HepG2 (cell line): ENCODE data around the gene ULBP1. TPM values are rescaled to one million over a fixed set of nuclear protein-coding genes. Genes with fewer than 3 reads are reported as not detected.

ENCODE experiments used
- ATAC-seq: fragments of 200-7000 bp; cut with Tn5 transposase; 3 replicates; pipeline ENCODE4 v1.9.1; 2020; ENCODE audit warnings: mild to moderate bottlenecking, moderate library complexity
- BruUV-seq: library from RNA; stranded (reverse); fragments of 400-500 nt; replicated peaks from 2 replicates; lab custom pipeline; 2021; lab: Mats Ljungman, UMichigan
- CTCF ChIA-PET: fragments of 300-600 bp; formaldehyde crosslinking; extraction: SDS; loops from one replicate; lab custom pipeline; 2021; ENCODE audit warnings: low total read pairs, inconsistent platforms, low intra/inter-chr PET ratio; lab: Yijun Ruan, JAX
- POLR2A ChIA-PET: fragments of 350-600 bp; sonication (Branson Sonifier 250); formaldehyde crosslinking; loops from one replicate; lab custom pipeline; 2020; ENCODE audit warnings: antibody characterized with exemption, inconsistent platforms; lab: Yijun Ruan, JAX
- DNase-seq: peaks from one replicate; pipeline ENCODE4 v3.0.0-alpha.2; 2015; ENCODE audit warnings: low spot score
- FAIRE-seq: peaks from 3 replicates; lab custom pipeline; 2011; peaks lifted over from hg19 to GRCh38; lab: Jason Lieb, UNC
- H2AFZ ChIP-seq: one replicate; pipeline ENCODE4 v1.6.1; 2011; ENCODE audit warnings: low read length, inconsistent platforms
- H3K27ac ChIP-seq: fragments of 300-600 bp; 3 replicates; pipeline ENCODE4 v1.8.0; 2011; ENCODE audit warnings: mixed run types, mild to moderate bottlenecking, mixed read lengths, low read length, inconsistent platforms; ENCODE audit not compliant: insufficient read depth; ENCODE audit errors: extremely low read length
- H3K27me3 ChIP-seq, 2 experiments: fragments of 200-600 bp in 1 of 2; 2 replicates in 1 of 2; 3 replicates in 1 of 2; pipeline versions ENCODE4 v1.6.0 to v1.8.0; 2011; ENCODE audit warnings: low read length in 2 of 2, mild to moderate bottlenecking in 2 of 2, moderate library complexity in 2 of 2, inconsistent platforms in 1 of 2; ENCODE audit not compliant: insufficient read depth in 2 of 2, control insufficient read depth in 1 of 2
- H3K36me3 ChIP-seq, 2 experiments: fragments of 200-600 bp in 1 of 2; replicated peaks in 1 of 2; 2 replicates in 1 of 2; 3 replicates in 1 of 2; pipeline versions ENCODE4 v1.5.1 to v1.8.0; 2011; ENCODE audit warnings: low read length in 2 of 2, inconsistent platforms in 1 of 2; ENCODE audit not compliant: insufficient read depth in 2 of 2, control insufficient read depth in 1 of 2
- H3K4me1 ChIP-seq: 2 replicates; pipeline ENCODE4 v1.5.1; 2012; ENCODE audit warnings: low read length, inconsistent platforms; ENCODE audit not compliant: insufficient read depth
- H3K4me2 ChIP-seq: 2 replicates; pipeline ENCODE4 v1.6.0; 2011; ENCODE audit warnings: low read depth, low read length, inconsistent platforms
- H3K4me3 ChIP-seq, 3 experiments: fragments of 200-600 bp in 1 of 3; sonication (generic), shearing (Covaris generic) in 1 of 3; replicated peaks in 1 of 3; 2 replicates each; pipeline ENCODE4 v1.5.1; 2011 to 2016; ENCODE audit warnings: low read length in 3 of 3, inconsistent platforms in 2 of 3, low read depth in 2 of 3, mild to moderate bottlenecking in 2 of 3, control low read depth in 1 of 3, mixed read lengths in 1 of 3; ENCODE audit not compliant: insufficient read depth in 1 of 3
- H3K79me2 ChIP-seq: one replicate; pipeline ENCODE4 v1.6.1; 2011; ENCODE audit warnings: low read length, inconsistent platforms; ENCODE audit not compliant: insufficient read depth
- H3K9ac ChIP-seq: 2 replicates; pipeline ENCODE4 v1.6.0; 2011; ENCODE audit warnings: mild to moderate bottlenecking, low read depth, low read length, inconsistent platforms; ENCODE audit not compliant: insufficient read depth
- H3K9me3 ChIP-seq: 2 replicates; pipeline ENCODE4 v1.5.1; 2012; ENCODE audit warnings: mild to moderate bottlenecking, low read length
- H4K20me1 ChIP-seq: 2 replicates; pipeline ENCODE4 v1.6.0; 2011; ENCODE audit warnings: inconsistent platforms, mild to moderate bottlenecking, low read length, moderate library complexity; ENCODE audit not compliant: insufficient read depth
- CTCF ChIP-seq: sonication (generic); formaldehyde crosslinking; IDR thresholded peaks from 2 replicates; pipeline ENCODE4 v1.5.0; 2020; ENCODE audit warnings: mild to moderate bottlenecking, missing genetic modification reagents, moderate library complexity
- LCORL ChIP-seq, 2 experiments: fragments of 450-650 bp in 1 of 2; sonication (generic) in 1 of 2; formaldehyde crosslinking in 1 of 2; IDR thresholded peaks; 2 replicates each; pipeline versions ENCODE4 v1.5.0 to v1.6.1; 2017 to 2020; ENCODE audit warnings: antibody characterized with exemption in 1 of 2, missing genetic modification reagents in 1 of 2
- NFRKB ChIP-seq: fragments of 450-650 bp; IDR thresholded peaks from 2 replicates; pipeline ENCODE4 v1.6.1; 2017
- ZBTB10 ChIP-seq: sonication (generic); formaldehyde crosslinking; IDR thresholded peaks from 2 replicates; pipeline ENCODE4 v1.4.0; 2020; ENCODE audit warnings: missing genetic modification reagents, borderline replicate concordance
- ZHX1 ChIP-seq: sonication (generic); formaldehyde crosslinking; IDR thresholded peaks from 2 replicates; pipeline ENCODE4 v1.8.1; 2022; ENCODE audit warnings: low read depth, mild to moderate bottlenecking, missing genetic modification reagents
- ZNF282 ChIP-seq: fragments of 450-650 bp; IDR thresholded peaks from 2 replicates; pipeline ENCODE4 v1.6.1; 2018; ENCODE audit not compliant: partially characterized antibody
- WGBS: methylation state at CpG from one replicate; pipeline ENCODE4 v1.1.6; 2017; ENCODE audit warnings: low lambda C conversion rate; 5-methylcytosine and 5-hydroxymethylcytosine counted together
- in situ Hi-C: cut with HindIII; loops from 2 replicates; pipeline ENCODE4 v1.10.0; 2017; ENCODE audit warnings: low pct_unique_long_range_greater_than_20kb; ENCODE audit not compliant: extremely low pct_ligation_motif_present
- intact Hi-C: fragments of 100-400 bp; cut with micrococcal nuclease; formaldehyde crosslinking; loops from one replicate; pipeline ENCODE4 v1.10.0; 2022; ENCODE audit not compliant: unreplicated experiment
- polyA plus RNA-seq, 8 experiments: library from polyadenylated mRNA; depleted of rRNA in 3 of 8; stranded (reverse) in 7 of 8; unstranded in 1 of 8; fragments of >200 nt; fragmentation: Illumina TruSeq in 4 of 8; extraction: Trizol in 4 of 8; gene quantifications; 2 replicates each; pipeline versions ENCODE4 v1.2.1 to v1.2.3, GENCODE V29; 2011 to 2016; ENCODE audit warnings: low read depth in 4 of 8, missing spikeins in 1 of 8, mixed read lengths in 1 of 8; ENCODE audit not compliant: insufficient read depth in 1 of 8
- total RNA-seq, 5 experiments: library from RNA; depleted of rRNA; stranded (reverse); fragments of >200 nt; fragmentation: Illumina TruSeq; extraction: Trizol; gene quantifications; 2 replicates each; pipeline ENCODE4 v1.2.3, GENCODE V29; 2016; ENCODE audit warnings: low read depth in 1 of 5

Gene ULBP1
- total and polyA plus RNA-seq, 2 of the 13 experiments (the other 11 are each of a cell fraction or from before 2014, with no cell fraction given): 0.04 to 0.09 TPM

- Histone ChIP-seq H3K36me3 (no peaks in the 10 kb centered on the region), H3K9me3 (no peaks in the 10 kb centered on the region), H3K9ac (no peak overlapping the region), H4K20me1 (no peaks in the 10 kb centered on the region), H3K4me1 (peaks cover 12% of the 10 kb centered on the region), H3K27me3 (peaks cover 9 to 63% of the 10 kb centered on the region in 2 experiments), H3K4me2 (no peak overlapping the region), H2AFZ (no peak overlapping the region), H3K79me2 (no peaks in the 10 kb centered on the region), H3K4me3 (no peak overlapping the region), H3K27ac (no peak overlapping the region)
- ChIA-PET POLR2A (no interaction called here), CTCF (interaction anchor here (0.7 to 4.1 kb wide), 2 partner anchors 72 to 82 kb away, joined by 4 to 64 read pairs; no protein-coding TSS in a partner anchor)
- intact Hi-C loops (loop anchor here (1.0 to 10.0 kb wide), 2 partner anchors 82 to 880 kb away; no protein-coding TSS in a partner anchor), in situ Hi-C loops (loop anchor here (5.0 to 10.0 kb wide), 3 partner anchors 73 to 880 kb away; partner anchors contain the start of gene RAET1L)
- no TSS peak for BruUV-seq
- under 1% methylated on average over 11 of the region's 11 CpGs for WGBS
- peak; percentile 89 for FAIRE-seq
- peak; percentile 64 for DNase-seq
- ATAC-seq: peak; percentile 57
- TF ChIP-seq ZNF282: peak; percentile 90
- peak; percentile 23; the same call in 1 of the 2 replicates for TF ChIP-seq NFRKB
- peak; percentile 34; the same call in 1 of the 2 replicates for TF ChIP-seq LCORL (IDR thresholded peaks at IDR 0.05)
- no peak for TF ChIP-seq LCORL (CRISPR knock-in tag; IDR thresholded peaks at IDR 0.05)
- TF ChIP-seq CTCF: peak; percentile 84
- TF ChIP-seq ZBTB10 (CRISPR knock-in tag): no peak
- TF ChIP-seq ZHX1: 0 out of 2 replicates have a peak, but pooled peaks have one; percentile 34
Observed at GRCh38 chr6:149934249-149935156, 29.2 kb upstream of the ULBP1 start.
